EH (cell line): ENCODE data around the gene ITGA11.

Experiments used
- DNase-seq: peaks from one replicate; pipeline ENCODE4 v3.0.0-alpha.2; 2015; ENCODE audit warnings: low read depth

ITGA11 gene

DNA sequence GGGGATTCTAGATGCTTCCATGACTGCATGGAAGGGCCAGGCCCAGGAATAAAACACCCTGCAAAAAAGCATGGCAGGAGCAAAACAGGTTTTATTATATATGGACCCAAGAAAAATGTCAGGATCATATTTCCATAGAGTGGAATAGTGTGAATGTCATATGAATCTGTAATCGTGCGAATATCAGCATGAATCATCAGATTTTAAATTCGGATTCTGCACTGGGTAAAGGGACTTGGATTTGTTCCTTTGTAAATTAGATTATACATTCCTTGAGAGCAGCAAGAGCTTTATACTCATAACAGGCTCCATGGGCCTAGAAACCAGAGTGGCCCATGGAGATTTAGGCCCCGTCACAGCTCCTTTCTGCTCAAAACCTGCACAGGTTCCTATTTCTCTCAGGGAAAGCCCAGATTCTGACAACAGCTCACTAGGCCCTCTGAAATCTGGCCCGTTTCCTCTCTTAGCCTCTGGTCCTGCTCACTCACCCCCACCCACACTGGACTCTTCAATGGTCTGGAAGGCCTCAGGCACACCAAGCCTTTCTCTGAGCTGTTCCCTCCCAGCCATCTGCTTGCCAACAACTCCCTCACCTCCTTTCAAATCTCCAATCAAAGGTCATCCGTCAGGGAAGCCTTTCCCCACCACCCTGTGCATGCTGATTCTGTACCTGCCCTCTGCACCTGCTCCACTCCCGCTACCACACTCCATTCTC is 78.4 kb downstream of the ITGA11 start:
- peak; percentile 44 for DNase-seq

DNA sequence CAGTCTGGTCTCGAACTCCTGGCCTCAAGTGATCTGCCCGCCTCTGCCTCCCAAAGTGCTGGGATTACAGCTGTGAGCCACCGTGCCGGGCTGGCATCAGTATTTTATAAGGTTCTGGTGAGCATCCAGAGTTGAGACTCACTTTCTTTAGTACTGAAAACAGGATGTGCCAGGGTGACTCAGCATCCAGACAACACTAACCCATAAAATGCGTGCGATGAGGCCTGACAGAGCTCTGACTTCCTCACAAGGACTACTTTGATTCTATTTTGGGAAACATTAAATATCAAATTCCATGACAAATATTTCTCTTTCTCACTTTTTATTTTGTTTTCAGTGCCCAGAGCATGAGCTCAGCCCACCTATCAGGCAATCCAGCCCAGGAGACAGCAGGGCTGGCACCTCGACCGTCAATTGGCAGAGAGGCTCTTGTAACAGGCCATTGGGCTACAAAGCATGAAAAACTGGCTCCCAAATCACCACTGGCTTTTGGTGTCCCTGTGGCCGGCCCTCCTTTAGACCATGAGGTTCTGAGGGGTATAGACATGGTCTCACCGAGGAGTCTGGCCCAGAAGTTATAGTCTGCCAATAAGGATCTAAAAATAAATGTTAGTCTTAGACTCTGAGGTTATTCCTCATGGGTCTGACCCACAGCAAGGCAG is 79.4 kb downstream of the ITGA11 start:
- DNase-seq = peak; percentile 99

DNA sequence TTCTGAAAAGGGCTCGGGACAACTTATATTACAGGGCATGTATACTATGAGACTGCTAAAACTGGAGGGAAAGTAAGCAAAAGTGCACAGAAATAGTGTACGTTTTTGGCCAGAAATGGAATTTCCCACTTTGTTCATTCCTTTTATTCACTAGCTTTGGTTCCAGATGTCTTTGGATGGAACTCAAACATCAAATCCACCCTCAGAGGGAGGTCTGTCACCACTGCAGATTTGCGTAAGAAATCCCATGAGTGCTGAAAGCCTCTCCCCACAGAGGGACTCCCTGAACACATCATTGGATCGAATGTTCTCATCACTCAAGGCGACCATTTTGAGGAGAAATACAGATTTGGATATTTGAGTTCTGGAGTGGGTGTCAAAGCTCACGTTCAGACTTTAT is 82.8 kb downstream of the ITGA11 start:
- no peak for DNase-seq

DNA sequence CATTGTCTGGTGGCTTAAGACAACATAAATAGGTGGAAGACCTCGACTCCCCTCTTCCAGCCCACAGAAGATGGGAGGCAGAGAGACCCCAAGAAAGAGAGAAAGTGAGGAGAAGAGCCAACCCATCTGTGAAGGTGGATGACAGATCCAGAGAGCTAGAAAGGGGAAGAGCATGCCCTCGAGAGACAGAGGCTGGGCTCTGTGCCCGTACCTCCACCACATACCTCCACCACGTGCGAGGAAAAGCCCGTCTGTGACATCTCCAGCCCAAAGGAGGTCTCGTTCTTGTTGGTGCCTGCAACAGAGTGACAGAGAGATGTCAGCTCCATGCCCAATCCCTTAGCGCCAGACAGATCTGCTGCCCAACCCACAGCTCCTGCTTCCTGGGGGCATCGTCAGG is 83.4 kb downstream of the ITGA11 start:
- DNase-seq = no peak

DNA sequence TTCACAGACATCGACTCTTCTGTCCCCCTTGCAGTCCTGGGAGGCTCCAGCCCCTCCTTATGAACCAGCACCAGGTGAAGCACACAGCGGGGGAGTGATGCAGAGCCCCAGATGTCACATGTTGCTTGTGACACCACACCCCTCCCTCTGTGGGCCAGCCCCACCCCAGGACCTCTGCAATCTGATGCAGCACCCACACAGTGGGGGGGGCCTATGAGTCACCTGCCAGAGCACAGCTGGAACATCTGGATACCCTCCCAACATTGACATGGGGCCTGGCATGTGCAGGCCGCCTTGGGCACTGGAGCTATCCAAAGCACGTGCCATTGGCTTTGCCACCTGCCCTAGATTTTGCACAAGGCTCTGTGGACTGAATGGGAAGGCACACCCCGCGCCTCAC is 83.9 kb downstream of the ITGA11 start:
- DNase-seq = no peak

DNA sequence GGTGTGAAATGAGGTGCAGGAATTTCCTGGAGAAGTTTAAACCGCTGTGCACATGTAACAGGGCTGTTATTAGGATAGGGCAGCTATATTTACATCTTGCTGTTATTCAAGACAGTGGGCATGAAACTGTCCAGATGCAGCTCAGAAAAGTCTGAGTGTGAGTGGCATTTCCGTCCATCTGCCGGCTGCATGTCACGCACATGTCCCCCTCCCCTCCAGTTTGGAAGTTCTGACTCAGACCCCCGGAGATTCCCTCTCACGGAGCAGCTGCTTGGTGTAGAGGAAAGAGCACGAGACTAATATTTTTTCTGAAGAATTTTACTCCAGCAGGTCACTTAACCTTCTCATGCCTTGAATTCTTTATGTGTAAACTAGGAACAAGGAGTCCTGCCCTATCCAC is 84.6 kb downstream of the ITGA11 start:
- DNase-seq = peak; percentile 87

DNA sequence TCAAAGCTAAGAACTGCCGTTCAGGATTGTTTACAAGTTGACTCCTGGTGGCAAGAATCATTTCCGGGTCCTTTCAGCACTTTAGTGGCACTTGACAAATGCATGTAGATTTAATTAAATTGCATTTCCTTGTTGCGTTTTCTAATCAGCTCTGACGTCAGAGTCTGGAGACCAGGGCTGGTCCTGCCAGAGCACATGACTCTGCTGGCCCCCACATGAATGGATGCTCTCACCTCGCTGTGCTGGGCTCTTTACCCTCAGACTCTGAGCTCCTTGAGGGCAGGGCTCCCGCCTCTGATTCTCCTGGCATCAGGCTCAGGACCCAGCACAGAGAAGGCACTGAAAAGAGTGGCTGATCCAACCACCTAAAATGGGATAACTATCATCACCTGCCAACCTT is 85.0 kb downstream of the ITGA11 start:
- DNase-seq = no peak

DNA sequence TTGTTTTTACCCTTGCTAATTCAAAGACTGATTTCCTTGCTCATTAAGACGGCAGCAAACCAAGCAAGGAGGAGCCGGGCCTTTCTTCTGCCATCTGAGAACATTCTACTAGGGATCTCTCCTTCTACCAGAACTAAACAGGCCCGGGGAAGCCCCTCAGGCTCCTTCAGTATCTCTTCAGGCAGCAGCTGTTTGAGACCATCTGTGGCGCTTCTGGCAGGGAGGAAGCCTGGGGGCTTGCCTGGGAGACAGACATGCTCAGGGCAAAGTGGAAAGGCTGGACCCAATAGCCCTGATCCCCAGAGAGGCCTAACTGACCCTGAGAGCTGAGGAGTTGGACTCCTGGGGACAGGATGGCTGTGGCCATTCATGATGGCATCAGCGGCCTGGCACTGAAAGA is 86.5 kb downstream of the ITGA11 start:
- no peak for DNase-seq

DNA sequence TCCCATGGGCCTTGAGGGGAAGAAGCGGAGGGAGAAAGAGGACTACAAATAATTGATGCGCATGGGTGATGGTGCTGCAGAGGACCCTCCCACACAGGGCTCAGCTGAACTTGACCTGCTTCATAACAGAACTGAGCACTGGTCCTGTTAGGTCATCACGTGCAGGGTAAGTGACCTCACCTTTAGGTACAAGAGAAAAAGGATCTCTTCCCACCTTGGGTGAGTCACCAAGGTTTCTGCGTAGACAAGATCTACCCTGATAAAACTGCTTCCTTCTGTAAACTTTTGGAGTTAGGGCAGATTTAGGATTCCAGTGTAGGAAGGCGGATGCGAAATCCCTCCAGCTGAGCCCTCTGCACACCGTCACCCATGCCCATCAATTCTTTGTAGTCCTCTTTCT is 87.4 kb downstream of the ITGA11 start:
- DNase-seq = no peak

DNA sequence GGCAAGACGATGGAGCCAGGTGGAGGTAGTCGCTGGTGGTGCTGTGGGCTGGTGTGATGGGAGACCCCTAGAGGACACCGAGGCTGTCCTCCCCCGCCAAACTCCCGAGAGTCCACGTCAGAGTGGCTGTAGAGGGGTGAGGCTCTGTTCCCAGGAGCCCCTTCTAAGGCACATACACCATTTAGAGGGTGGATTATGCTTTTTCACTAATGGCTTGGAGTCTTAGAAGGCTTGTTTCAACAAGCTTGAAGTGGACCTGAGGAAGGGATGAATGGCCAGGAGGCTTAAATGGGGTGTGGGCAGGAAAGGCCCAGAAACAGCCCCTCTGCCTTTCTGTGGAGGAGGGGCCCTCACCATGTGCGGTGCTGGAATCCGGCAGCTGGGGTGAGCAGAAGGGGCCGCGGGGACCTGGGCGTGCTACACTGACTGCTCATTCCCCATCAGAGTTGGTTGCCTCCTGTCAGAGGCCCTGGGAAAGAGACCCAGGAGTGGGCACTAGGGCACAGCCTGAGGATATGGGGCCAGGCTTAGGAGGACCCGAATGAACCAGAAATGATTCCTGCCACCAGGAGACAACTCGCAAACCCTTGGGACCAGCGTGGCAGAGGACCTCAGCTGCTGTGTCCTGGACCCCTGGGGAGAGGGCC is 88.3 kb downstream of the ITGA11 start:
- DNase-seq = no peak

DNA sequence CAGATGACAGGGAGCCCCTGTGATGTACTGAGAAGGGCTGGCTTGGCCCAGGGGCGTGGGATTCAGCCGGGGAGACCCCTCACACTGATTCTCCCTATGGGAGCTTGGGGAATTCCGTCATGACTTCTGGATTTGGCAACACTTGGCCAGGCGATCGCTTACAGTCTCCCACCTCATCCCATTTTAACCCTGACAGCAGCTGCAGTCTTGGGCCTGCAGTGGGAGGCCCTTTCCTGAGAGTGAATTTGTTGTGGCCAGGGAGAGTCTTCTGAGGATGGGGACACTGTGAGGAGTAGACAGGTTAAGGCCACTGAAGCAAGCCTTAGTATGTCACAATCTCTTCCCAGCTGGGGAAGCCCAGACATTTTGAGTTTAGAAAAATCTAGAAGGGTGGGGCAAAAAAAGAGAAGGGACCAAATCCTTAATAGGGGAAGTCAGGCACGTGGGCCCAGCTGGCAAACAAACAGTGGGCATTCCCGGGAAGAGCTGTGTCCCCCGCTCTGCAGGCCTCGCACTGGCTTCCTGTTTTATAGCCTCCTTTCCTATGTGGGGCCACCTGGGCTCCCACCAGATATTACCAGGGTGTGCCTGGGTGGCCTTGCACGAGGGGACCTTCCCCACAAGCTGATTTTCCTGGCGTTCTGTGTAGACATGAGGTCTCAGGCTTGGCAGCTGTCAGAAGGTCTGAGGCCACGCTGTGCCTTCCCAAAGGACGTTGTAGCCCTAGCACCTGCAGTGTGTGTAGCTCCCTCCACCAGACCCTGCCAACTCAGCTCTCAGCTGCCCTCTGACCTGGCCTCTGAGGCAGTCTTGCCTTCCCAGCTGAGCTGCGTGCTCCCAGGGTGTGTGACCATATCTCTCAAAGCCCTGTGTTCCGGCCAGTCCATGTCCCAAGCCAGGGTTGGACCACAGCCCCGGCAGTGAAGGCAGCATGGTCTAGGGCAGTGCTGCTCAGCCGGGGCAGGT is 89.9 kb downstream of the ITGA11 start:
- DNase-seq = no peak

DNA sequence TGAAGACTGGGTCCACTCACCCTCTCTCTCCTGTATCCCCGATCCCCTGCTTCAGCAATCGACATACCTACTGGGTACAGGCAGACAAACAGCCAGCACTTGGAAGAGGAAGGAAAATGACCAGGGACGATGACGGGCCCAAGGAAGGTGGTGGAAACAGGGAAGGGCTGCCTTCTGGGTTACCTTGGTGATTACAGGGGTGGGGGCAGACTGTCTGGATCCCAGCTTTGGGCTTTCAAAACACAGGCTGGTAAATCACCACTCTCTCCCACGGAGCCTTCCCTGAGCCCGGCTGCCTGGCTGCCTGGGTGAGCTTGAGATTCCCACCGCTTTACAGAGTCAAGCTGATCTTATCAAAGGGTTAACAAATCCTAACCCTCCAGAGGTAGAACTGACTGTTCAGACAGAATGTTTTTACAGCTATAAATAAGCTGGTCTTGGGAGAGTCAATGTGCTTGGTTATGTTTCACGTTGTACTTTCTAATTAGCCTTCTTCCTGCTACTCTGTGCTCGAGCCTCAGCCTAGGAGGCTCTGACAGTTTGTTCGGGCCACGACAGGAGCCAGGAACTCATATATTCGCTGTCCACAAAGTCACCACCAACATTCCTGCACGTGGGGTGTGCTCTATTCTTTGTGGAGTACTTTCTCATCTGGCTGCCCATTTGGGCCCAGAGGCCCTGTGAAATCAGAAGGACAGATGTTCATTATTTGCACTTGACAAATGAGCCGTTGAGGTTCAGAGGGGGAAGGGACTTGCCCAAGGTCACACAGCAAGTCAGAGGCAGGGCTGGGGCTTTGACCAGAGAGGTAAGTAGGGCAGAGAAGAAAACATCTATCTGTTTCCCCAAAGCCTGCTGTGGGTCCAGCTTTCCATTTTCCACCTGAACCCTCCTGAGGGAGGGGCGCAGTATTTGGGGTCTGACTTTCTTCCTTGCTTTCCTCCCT is 91.0 kb downstream of the ITGA11 start:
- DNase-seq = peak; percentile 83

DNA sequence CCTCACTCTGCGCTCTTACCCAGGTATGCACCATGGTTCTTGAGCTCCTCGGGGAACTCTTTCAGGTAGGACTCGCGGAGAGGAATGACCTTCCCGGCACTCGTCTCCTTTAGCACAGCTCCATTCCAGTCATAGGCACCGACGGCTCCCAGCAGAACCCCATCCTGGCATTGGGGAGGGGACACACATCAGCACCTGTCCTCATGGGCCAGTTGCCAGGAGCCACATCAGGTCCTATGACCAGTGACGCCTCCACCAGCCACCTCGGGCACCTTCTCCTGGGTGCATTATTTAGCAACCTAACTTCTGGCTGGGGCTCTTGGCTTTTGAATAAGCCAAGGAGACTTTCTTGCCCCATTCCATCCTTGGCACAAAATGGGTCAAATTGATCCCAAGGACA is 92.5 kb downstream of the ITGA11 start:
- no peak for DNase-seq

DNA sequence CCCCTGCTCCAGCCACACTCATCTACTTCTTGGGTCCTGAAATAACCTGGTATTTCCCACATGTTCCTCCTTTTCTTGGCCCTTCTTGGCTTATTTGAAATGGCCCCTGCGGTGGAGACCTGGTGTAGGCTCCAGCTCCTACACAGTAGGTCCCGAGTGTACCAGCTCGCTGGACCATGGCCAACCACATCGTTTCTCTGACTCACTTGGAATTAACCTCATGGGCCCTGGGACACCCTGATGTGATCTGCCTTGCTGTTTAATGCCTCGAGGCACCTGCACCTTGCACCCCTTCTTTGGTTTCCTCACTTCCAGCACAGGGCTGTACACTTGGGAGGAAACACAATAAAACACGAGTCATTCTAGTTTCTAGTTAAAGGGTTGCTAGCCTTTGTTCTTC is 94.1 kb downstream of the ITGA11 start:
- peak; percentile 46 for DNase-seq

DNA sequence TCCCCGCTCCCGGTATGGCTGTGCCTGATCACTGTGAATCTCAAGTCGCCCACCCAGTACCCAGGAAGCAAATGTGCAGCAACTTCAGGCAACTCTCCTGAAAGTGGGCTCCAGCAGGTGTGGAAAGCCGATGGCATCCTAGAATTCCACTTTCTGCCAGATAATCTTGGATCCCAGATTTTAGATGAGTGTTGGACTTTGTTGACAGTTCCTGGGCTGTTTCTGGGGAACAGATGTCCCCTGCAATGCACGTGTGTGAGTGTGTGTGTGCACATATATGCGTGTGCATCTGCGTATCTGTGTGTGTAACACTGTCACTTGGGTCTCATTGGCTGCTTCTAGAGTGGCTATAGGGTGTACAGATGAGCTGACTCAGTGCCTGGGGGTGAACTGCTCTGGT is 95.4 kb downstream of the ITGA11 start:
- DNase-seq = no peak

DNA sequence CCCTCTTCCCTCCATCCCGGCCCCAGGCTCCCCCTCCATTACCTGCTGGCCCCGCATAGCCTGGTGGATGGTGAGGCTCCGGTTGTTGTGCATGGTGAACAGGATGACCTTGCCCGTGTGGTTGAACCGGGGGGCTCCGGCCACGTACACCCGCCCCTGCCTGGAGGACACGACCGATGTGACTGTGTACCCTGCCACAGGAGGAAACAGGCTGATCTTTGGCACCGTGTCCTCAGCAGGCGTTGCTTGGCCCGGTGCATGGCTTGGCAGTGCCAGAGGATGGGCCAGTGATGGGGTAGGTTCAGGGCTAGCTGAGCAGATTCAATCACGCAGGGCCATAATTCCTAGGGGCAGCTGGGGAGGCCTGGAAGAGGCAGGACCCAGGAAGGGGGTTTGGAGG is 96.3 kb downstream of the ITGA11 start:
- no peak for DNase-seq

DNA sequence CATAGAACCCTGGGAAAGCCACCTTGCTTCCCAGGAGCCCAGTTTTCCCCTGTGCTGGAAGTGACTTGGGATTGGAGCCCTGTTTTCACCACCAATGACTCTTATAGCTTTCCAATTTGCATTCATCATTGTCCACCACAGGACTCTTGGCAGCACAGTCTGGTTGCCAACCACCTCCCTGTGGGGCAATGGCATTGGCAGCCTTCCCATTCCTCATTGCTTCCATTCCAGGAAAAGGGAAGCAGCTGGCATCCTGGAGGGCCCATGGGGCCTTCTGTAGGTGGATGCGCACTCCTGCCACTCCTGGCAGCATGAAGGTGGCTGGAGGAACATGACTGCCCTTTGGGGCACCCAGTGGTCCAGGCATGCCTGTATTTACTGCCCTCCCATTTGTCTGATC is 96.7 kb downstream of the ITGA11 start:
- peak; percentile 46 for DNase-seq

DNA sequence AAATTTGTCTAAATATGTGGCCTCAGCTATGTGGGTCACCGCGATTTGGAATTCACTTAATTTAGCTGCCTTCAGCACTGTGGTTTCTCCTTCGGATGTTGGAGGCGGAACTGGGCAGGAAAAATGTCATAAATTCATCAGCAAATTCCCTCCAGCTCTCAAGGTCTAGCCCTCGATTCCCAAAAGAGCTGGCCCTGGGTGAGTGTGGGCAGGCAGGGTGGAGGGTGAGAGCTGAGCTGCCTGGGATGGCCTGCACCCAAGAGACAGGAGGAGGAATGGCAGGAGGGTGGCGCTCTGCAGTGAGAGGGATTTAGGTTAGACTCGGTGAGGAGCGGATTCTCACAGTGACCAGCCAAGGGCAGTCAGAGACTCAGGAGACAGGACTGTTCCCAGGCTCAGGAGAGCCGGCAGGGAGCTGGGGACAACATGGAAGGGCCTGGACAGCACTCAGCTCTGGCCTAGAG is 97.3 kb downstream of the ITGA11 start:
- DNase-seq = peak; percentile 93

DNA sequence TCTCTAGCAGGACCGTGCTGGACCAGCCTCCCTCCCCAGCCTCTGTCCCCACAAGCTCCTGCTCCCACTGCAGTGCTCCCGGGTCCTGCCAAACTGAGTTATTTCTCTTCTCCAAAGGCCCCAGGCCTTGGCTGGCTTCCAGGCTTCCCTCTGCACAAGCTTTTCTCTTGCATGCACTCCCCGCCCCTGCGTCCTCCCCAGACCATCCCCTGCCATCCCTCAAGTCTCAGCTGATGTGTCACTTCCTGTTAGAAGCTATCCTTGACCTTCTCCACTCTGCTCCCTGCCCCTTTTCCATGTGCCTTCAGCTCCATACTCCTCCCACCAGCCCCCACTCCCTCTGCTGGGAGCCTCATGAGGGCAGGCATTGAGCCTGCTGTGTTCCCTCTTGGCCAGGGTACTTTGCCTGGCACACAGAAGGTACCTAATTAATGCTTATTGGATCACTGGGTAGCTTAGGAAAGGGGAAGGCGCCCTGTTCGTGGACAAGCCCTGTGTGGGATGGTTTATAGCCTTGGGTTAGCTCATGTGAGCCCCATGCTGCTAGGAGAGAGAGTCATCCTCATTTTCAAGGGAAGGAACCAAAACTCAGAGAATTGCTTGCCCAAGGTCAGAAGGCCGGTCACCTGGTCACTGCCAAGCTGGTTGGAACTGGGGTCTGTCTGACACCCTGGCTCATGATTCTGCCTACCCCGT is 98.0 kb downstream of the ITGA11 start:
- peak; percentile 93 for DNase-seq

DNA sequence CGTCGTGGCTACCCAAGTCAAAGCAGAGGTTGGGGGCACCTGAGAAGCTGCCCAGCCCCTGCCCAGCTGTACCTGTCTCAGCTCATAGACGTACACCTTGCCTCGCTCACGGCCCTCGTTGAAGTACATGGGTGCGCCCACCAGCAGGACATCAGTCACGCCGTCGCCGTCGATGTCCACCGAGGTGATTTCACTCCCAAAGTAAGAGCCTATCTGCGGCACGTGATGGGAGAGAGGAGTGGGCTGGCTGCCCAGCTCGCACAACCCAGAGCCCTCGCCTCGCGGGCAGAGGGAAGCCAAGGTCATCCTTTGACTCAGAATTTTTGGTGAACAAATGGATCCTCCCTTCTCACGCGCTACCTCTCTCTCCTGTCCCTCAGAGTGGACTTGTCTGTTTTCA is 99.7 kb downstream of the ITGA11 start:
- no peak for DNase-seq
